ENCODE data around the gene TECTB. TPM values are rescaled to one million over a fixed set of nuclear protein-coding genes. Genes with fewer than 3 reads are reported as not detected.

The TECTB gene
- total RNA-seq, 2 experiments from 2014 or later = not detected

DNA sequence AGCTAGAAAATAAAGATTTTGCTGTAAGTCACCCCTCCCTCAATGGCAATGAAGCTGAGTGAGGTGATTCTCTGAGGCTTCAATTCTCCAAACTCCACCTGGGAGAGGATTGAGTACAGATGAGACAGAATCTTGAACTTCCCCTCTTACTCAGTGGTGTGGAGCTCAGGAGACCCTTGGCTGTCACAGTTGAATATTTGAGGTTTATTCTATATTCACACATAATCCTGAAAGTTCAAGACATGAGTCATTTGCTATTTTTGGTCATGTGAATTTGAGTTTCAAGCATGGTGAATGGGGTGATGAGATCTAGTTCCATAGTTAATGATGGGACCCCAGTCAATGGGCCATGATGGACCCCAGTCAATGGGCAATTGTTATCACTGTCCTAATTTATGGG is 13.9 kb upstream of the TECTB start:
- POLR2A ChIA-PET = no interaction called here
- CTCF ChIA-PET = no interaction called here

DNA sequence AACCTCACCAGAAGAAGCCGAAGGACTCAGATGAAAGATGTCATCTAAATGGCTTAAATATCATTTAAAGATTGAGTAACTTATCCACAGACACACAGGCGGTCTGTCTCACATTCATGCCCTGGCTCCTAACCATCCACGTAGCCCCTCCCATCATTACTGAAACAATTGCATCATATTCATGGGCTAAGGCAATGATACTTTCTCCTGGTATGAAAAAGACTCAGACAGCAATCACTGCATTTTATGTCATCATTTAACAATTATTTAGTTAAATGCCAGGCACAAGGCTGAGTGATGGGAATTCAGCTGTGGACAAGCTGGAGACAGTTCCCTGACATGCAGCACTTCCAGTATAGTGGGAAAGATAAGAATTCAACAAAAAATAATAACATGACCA is 11.2 kb upstream of the TECTB start:
- POLR2A ChIA-PET = no interaction called here
- CTCF ChIA-PET = no interaction called here

DNA sequence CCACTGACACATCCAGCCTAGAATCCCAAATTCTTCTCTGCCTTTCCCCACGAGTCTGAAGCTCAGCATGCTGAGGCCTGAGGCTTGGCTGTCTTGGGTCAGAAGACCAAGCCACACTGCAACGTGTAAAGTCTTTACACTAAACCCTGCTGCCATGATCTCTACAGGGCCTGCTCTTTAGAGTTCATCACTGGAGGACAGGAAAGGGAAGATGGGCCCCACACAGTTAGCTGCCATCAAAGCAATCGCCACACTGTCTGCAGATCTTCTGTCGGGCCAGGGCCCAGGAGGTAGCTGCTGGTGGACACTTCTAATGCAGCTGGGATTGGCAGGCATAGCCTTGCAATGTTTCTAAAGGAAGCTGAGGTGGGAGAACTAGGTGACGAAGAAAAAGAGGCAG is 8.4 kb upstream of the TECTB start:
- CTCF ChIA-PET = no interaction called here
- POLR2A ChIA-PET = no interaction called here

DNA sequence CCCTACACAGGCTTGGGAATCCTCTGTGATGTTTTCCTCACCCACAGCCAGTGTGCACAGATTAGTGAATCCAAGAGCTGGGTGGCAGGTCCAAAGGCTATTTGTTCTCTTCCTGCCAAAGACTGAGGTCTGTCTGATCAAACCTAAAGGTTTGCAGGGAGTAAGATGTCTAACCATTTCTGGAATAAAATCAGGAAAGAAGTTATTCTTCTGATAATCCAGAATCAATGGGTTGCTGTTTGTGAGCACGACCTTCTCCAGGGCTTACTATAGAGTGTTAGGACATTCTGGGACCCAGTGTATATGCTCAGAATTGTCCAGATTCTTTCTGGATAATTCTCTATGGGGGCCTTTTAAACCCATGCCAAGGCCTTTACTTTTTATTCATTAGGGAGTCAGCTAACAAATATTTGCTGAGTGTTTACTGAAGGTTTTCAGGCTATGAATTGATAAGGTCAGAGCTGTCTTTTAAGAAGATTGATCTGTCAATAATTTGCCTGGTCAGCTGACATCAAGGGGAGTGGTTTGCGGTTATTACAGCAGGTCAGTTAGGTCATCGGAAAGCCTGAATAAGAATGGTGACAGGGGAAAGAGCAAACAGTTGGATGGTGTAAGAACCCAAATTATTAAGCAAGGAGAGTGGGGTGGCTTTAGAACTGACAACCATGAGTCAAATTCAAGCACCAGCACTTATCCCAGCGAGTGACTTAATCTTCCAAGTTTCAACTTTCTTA is 7.5 kb upstream of the TECTB start:
- ChIA-PET POLR2A (no interaction called here), CTCF (no interaction called here)

DNA sequence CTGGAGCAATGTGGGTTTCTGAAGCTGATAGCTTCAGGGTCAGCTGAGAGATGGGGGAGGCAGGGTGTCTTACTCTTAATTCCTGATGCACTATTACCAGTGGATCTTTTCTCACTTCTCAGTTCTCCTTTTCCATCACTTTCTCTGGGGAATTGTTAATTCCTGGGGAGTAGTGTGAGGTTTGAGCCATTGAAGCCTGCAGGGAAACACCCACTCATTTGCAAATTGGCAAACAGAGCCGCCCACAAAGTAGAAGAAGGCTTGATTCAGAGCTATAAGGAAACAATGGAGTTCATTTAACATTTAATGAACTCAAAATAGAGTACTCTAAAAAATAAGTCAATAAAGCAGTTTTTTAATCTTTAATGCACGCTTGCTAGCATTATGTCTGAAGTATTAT is 4.3 kb upstream of the TECTB start:
- CTCF ChIA-PET = no interaction called here
- POLR2A ChIA-PET = no interaction called here

DNA sequence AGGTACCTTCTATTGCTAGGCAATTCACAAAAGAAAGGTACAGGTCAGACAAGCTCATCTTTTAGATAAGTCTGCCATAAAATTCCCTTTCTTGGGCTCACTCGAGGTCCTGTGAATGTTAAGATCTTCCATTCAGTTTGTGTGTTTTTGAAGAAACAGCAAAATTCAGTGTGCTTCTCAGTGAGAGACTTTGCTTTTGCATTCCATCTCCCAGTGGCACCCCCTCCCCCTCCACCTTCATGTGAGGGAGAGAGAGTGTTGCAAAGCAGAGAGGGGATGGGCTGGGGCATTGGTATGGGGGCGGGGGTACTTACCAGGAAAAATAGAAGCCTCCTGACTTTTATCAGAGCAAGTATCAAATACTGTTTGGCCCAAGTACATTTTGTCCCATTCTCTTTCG is 3.8 kb upstream of the TECTB start:
- POLR2A ChIA-PET = no interaction called here
- CTCF ChIA-PET = no interaction called here

DNA sequence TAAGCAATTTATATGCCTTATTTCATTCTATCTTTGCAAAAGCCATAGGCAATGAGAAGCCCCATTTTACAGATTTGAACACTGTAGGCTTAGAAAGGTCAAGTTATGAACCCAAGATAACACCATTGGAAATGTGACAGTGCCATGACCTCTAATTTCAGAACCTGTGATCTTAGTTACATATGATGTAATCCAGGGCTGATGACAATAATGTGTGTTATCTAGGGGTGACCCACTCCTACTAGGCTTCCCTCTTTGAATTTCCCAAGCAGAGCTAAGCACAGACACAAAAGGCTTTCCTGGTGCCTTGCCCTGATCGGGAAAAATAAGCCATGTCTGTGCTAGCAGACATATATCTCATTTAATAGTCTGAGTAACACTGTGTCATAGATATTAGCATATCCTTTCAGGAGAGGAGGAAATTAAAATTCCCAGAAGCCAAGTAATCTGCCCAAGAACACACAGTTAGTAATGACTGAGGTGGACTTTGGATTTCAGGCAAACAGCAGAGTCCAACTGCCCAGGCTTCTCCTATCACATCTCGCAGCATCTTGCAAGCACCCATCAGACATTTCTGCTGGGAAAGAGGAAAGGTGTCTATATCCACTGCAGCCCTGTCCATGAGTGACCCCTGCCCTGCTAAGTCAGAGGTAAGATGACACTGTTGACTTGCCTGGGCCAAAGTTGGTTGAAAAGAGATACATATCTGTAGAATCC is 2.8 kb upstream of the TECTB start:
- ChIA-PET POLR2A (interaction anchor here (0.6 kb wide), 1 partner anchor 109 kb away, joined by 3 read pairs; no protein-coding TSS in a partner anchor), CTCF (no interaction called here)

DNA sequence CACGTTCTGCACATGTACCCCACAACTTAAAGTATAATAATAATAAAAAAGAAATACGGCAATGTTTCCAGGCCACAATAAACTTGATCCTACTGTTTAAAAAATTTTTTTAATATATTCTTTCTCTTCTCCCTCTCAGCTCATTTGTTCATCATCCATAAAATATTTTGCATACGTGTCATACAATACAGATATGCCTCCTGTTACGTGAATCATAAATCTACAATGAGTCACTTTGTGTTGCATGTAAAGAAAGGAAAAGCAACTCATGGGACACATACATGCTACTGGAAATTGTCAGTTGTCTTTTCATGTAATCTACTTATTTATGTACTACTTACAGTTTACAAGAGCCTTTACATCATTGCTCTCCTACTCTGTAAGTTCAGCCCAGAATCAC is 1.1 kb upstream of the TECTB start:
- CTCF ChIA-PET = no interaction called here
- POLR2A ChIA-PET = no interaction called here

DNA sequence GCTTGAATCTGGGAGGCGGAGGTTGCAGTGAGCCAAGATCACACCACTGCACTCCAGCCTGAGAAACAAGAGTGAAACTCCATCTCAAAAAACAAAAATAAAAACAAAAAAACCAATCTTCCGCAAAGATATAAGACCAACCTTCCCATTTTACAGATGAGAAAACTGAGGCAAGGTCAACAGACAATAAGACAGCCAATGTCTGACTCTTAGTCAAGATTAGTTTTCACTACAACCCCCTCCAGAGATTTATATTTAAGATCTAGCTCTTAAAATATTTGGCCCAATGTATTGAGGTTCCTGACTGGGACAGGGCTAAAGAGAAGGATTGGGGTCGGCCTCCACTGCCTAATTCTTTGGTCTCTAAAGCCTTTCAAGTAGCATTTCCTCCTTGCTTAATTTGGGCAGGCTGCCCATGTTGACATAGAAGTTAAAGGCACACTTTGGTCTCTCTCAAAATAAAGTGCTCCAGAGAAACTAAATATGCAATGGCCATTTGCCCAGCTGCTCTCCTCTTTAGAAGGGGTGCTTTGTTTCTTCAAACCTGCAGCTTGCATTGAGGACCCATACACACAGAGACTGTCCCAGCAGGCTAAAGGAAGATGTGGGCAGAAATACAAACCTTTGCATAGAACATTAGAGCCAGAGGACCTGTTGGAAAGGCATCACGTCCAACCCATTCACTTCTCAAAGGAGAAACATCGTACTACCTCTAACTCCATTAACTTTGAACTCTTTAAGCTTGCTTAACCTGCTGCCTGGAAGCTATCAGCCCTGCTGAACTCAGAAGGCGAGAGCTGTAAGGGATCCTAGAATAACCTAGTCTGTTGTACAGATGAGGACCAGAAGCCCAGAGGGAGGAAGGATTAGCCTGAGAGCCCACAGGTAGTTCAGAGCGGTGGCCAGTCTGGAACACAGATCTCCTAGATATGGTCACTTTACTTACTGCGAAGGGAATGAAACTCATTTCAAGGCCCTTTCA is 3.9 kb downstream of the TECTB start:
- ChIA-PET CTCF (no interaction called here), POLR2A (no interaction called here)

DNA sequence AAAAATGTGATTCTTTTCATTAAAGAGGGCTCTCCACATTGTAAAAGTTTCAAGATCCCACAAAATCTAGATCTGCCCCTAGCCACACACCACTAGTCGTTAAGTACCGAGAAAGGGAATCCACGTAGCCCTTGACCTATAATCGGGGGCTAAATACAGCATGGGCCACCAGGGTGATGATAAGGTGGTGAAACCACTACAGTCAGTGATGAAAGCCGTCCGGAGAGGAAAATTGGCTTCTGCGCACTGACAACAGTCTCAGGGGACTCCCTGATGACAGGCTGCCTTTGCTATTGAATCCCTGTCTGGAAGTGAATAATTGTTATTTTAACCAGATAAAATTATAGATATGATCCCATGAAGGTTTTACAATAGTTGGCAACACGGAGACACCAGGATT is 4.6 kb downstream of the TECTB start:
- POLR2A ChIA-PET = no interaction called here

DNA sequence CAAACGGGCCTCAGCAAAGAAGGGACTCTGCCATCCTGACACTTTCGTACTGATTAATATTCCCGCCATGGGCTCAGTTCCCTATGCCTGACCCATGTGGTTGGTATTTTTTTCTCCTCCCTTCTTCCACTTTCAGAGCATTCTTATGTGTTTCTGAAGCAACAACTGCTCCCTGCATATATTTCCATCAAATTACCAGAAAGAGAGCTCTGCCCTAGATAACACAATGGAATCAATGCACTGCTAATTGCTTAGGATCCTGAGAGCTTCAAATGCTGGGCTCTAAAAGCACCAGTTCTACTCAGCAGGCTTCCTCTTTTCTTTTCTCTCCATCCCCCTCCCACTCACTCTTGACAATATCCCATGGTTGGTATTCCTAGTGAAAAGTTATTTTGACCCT is 5.3 kb downstream of the TECTB start:
- ChIA-PET CTCF (no interaction called here), POLR2A (no interaction called here)

More for the DNA sequence above, 4.6 kb downstream of the TECTB start:
- CTCF ChIA-PET = no interaction called here

DNA sequence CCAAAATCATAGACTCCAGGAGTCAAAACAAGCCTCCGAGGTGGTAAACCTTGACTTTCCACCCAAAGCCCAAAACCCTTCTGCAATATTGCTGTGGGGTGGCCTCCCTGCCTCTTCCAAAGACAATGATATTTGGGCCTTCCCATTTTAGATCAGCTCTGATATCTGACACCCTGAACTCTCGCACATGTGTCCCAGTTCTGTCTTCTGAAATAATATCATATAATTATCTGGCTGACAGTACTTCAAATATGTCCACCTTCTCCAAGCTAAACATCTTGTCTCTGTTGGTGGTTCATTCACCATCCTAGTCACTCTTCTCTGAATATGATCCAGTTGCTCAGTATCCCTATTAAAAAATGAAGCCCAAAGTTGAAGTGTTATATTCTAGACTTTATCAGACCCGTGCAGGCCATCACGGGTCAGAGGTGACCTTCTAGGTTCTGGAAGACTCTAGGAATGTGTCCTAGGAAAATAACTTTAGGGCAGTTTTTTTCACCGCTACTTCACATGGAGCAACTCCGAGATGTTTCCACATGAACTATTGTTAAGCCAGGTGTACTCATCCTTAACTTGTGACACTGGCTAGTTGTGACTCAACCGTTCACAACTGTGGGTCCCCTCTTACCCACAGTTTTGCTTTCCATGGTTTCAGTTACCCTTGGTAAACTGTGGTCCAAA is 6.3 kb downstream of the TECTB start:
- ChIA-PET POLR2A (no interaction called here), CTCF (interaction anchor here (0.5 kb wide), 1 partner anchor 1693 kb away, joined by 3 read pairs; no protein-coding TSS in a partner anchor)

DNA sequence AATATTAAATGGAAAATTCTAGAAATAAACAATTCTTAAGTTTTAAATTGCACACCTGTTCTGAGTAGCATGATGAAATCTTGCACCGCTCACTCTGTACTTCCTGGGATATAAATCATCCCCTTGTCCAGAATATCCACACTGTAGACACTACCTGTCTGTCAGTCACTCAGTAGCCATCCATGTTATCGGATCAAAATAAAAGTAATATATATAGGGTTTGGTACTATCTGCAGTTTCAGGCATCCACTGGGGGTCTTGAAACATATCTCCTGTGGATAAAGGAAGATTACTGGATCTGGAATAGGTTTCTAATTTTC is 6.8 kb downstream of the TECTB start:
- ChIA-PET CTCF (no interaction called here), POLR2A (no interaction called here)

DNA sequence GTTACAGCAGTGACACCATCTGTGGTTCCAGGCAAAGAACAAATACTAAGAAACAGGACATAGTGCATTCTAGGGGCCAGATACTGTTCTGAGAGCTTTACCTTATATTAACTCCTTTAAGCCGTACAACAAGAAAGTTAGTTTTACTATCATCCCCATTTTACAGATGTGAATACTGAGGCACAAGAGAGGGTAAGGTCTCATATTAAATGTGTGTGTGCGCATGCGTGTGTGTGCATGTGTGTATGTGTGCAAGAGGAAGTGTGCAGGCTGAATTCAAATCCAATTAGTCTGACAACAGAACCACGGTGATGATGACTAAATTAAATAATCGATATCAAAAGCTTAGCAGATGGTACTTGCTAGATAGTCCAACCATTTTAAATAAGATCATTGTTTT is 11.0 kb downstream of the TECTB start:
- CTCF ChIA-PET = no interaction called here
- POLR2A ChIA-PET = no interaction called here

DNA sequence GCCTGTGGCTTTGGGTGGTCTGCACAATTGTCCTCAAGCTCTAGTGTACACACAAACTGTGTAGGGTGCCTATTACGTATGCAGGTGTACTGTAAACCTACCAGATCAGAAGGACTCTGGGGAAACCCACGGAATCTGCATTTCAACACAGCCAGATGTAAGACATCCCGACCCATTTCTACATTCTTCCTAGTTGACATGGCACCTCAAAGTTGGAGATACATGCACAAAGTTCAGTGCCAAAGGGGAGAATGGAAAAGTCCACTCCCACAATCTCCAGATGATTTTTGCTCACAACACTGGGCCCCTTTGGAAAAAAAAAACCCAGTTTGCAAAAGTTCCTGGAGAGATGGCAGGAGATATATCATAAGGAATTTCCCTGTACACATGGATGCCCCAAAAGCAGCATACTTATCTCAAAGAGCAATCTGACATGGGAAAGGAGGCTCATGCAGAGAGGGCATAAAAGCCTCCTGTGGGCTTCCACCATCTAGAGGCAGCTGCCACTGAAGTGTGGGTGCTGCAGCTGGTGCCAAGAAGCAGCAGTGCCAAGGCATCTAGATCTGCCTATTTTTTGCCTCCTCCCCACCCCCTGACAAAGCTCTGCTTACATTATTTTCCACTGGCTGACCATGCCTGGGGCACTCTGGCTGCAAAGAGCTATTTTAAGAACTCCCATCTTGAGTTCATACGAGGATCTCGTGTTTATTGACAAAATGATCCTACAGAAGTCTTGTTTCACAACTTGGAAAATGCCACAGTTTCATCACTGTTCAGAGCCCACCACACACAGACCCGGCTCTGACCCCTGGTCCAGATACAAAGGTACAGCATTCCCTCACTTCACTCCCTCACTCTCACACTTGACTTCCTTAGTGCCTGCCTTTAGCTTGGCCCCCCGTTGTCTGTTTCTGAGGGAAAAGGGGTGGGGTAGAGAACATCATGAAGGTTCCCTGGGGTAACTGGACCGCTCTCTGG is 12.9 kb downstream of the TECTB start:
- ChIA-PET POLR2A (no interaction called here), CTCF (no interaction called here)

DNA sequence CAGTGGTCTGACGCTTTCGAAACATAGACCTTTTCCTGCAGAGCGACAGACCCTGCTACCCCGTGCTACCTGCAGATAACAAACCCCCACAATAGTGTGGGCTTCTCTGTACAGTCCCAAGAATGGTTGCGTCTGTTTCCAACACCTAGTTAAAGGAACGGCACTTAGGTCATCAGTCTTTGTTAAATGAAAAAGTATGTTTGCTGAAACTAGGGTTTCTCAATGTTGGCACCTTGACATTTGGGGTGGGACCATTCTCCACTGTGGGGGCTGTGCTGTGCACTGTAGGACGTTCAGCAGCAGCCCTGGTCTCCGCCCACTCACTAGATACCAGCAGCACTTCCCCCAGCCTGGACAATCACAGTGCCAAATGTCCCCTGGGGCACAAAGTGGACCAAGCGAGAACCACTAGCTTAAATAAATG is 13.7 kb downstream of the TECTB start:
- ChIA-PET CTCF (no interaction called here), POLR2A (no interaction called here)

DNA sequence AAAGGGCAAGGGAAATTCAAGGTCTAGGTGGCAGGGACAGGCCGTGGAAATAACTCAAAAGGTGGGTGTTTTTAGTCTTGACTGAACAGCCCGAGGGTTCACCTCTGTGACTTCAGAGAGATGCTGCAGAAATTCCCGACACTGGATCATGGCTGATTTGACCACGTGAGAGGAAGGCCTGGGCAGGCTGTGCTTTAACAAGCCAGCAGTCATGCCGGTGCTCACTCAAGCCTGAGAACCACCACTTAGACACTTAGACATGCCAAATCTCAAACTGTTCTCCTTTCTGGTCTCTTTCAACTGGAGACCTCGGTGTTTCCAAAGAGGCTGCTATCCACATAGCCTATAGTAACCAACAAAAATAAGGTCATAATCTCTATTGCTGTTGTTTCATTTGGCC is 15.4 kb downstream of the TECTB start:
- ChIA-PET CTCF (no interaction called here), POLR2A (no interaction called here)

DNA sequence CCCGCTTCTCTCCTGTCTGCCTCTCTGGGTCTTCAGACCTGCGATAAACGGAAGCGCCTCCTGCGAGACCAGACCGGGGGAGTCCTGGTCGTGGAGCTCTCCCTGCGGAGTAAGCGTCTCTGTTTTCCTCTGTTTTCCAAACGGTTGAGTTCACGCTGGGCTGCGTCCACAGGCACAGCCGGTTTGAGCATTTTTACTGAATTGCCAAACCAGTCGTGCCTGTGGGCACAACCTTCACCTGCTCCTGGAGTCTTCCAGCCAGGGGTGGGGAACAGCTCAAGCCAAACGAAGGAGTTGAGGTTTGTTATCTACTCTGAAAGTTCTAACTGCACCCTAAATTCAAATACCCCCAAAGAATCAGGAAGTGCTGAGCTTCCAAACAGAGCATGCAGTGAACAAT is 16.3 kb downstream of the TECTB start:
- ChIA-PET POLR2A (no interaction called here), CTCF (no interaction called here)

DNA sequence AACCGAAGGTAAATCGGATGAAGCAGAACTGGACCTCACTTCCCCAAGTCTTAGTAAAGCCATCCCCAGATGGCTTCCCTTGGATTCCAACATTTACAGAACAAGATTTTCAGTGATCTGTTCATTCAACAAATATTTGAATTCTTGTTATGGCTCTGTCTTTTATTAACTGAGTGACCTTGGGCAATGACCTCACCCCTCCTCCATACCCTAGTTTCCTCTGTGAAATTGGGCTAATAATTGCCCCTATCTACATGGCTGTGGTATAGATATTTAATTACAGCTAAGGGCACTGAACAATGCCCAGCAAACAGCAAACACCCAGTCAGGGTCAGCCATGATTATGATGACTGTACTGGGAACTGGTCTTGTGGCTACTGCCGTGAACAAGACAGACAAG is 19.1 kb downstream of the TECTB start:
- POLR2A ChIA-PET = no interaction called here
- CTCF ChIA-PET = no interaction called here
